CD14-positive monocyte (primary cell): ENCODE data around the gene EEFSEC. TPM values are rescaled to one million over a fixed set of nuclear protein-coding genes. Genes with fewer than 3 reads are reported as not detected.

ENCODE experiments used
- DNase-seq, 3 donors: peaks; one replicate each; pipeline ENCODE4 v3.0.0-alpha.2; 2011 to 2022
- H2AFZ ChIP-seq: 2 replicates; pipeline ENCODE4 v1.6.0; 2012; ENCODE audit warnings: mild to moderate bottlenecking, low read depth, low read length, inconsistent platforms; ENCODE audit not compliant: insufficient read depth, poor library complexity, severe bottlenecking
- H3K27ac ChIP-seq, 2 donors: 1 replicate in 1 of 2; 2 replicates in 1 of 2; pipeline ENCODE4 v1.5.1; 2012 to 2013; ENCODE audit warnings: low read length in 2 of 2, control low read depth in 1 of 2, inconsistent platforms in 1 of 2, low read depth in 1 of 2, mild to moderate bottlenecking in 1 of 2
- H3K27me3 ChIP-seq, 2 donors: one replicate each; pipeline versions ENCODE4 v1.6.0 to v1.6.1; 2011 to 2013; ENCODE audit warnings: low read length in 2 of 2; ENCODE audit not compliant: control insufficient read depth in 2 of 2, insufficient read depth in 2 of 2
- H3K36me3 ChIP-seq, 2 donors: replicated peaks in 1 of 2; 1 replicate in 1 of 2; 2 replicates in 1 of 2; pipeline versions ENCODE4 v1.5.1 to v1.6.1; 2012 to 2013; ENCODE audit warnings: low read length in 2 of 2, control low read depth in 1 of 2, inconsistent platforms in 1 of 2, mild to moderate bottlenecking in 1 of 2; ENCODE audit not compliant: insufficient read depth in 2 of 2, control insufficient read depth in 1 of 2
- H3K4me1 ChIP-seq, 2 donors: 1 replicate in 1 of 2; 2 replicates in 1 of 2; pipeline versions ENCODE4 v1.5.1 to v1.6.1; 2012 to 2013; ENCODE audit warnings: low read length in 2 of 2, control low read depth in 1 of 2, inconsistent platforms in 1 of 2, mild to moderate bottlenecking in 1 of 2, moderate library complexity in 1 of 2; ENCODE audit not compliant: insufficient read depth in 2 of 2, control insufficient read depth in 1 of 2
- H3K4me2 ChIP-seq: replicated peaks from 2 replicates; pipeline ENCODE3; 2012; ENCODE audit warnings: low read length, moderate library complexity, mild to moderate bottlenecking; ENCODE audit not compliant: poor library complexity, severe bottlenecking; ENCODE audit errors: extremely low read depth
- H3K4me3 ChIP-seq, 3 experiments: fragments of 200-600 bp in 1 of 3; sonication (generic) in 1 of 3; replicated peaks in 1 of 3; 1 replicate in 2 of 3; 2 replicates in 1 of 3; pipeline ENCODE4 v1.5.1; 2011 to 2013; ENCODE audit warnings: low read length in 3 of 3, mild to moderate bottlenecking in 3 of 3, control low read depth in 2 of 3, low read depth in 2 of 3, inconsistent platforms in 1 of 3, moderate library complexity in 1 of 3
- H3K79me2 ChIP-seq: 2 replicates; pipeline ENCODE4 v1.6.0; 2012; ENCODE audit warnings: mild to moderate bottlenecking, control low read depth, inconsistent platforms, low read length, moderate library complexity; ENCODE audit not compliant: insufficient read depth
- H3K9ac ChIP-seq: 2 replicates; pipeline ENCODE4 v1.6.0; 2017; ENCODE audit warnings: low read length, mild to moderate bottlenecking; ENCODE audit not compliant: insufficient read depth, poor library complexity, severe bottlenecking
- H3K9me3 ChIP-seq, 2 donors: replicated peaks in 1 of 2; 1 replicate in 1 of 2; 2 replicates in 1 of 2; pipeline versions ENCODE4 v1.5.1 to v1.6.1; 2012 to 2013; ENCODE audit warnings: low read length in 2 of 2, control low read depth in 1 of 2; ENCODE audit not compliant: control insufficient read depth in 1 of 2, insufficient read depth in 1 of 2
- H4K20me1 ChIP-seq: 2 replicates; pipeline ENCODE4 v1.6.0; 2012; ENCODE audit warnings: mild to moderate bottlenecking, low read length, control low read depth, moderate library complexity; ENCODE audit not compliant: insufficient read depth
- H3K27ac Mint-ChIP-seq, 7 donors: one replicate each; pipeline ENCODE4 v1.8.0; 2020; ENCODE audit warnings: mild to moderate bottlenecking in 7 of 7, mixed read lengths in 7 of 7, moderate library complexity in 6 of 7, inconsistent platforms in 2 of 7
- H3K27me3 Mint-ChIP-seq, 3 donors: one replicate each; pipeline ENCODE4 v1.8.0; 2021 to 2022; ENCODE audit warnings: low read depth in 3 of 3, mild to moderate bottlenecking in 3 of 3, mixed read lengths in 3 of 3, moderate library complexity in 3 of 3, inconsistent platforms in 1 of 3
- H3K36me3 Mint-ChIP-seq, 2 donors: one replicate each; pipeline ENCODE4 v1.8.0; 2020; ENCODE audit warnings: mixed read lengths in 2 of 2, inconsistent platforms in 1 of 2, mild to moderate bottlenecking in 1 of 2
- H3K4me1 Mint-ChIP-seq: one replicate; pipeline ENCODE4 v1.8.0; 2020; ENCODE audit warnings: mild to moderate bottlenecking, mixed read lengths
- H3K4me3 Mint-ChIP-seq, 2 donors: one replicate each; pipeline ENCODE4 v1.8.0; 2020; ENCODE audit warnings: mild to moderate bottlenecking in 2 of 2, mixed read lengths in 2 of 2, moderate library complexity in 1 of 2
- H3K9me3 Mint-ChIP-seq, 7 donors: one replicate each; pipeline ENCODE4 v1.8.0; 2020 to 2022; ENCODE audit warnings: mixed read lengths in 7 of 7, mild to moderate bottlenecking in 6 of 7, moderate library complexity in 6 of 7, inconsistent platforms in 2 of 7
- WGBS: methylation state at CpG from one replicate; pipeline ENCODE4 v1.1.5; 2013; ENCODE audit warnings: missing lambda C conversion rate; ENCODE audit not compliant: insufficient coverage; 5-methylcytosine and 5-hydroxymethylcytosine counted together
- intact Hi-C, 2 donors: fragments of 100-400 bp; cut with micrococcal nuclease; formaldehyde crosslinking; loops; one replicate each; pipeline versions ENCODE4 v1.15.0 to v1.15.1; 2023
- polyA plus RNA-seq, 3 donors: library from polyadenylated mRNA; depleted of rRNA in 1 of 3; unstranded in 2 of 3; stranded (reverse) in 1 of 3; fragments of 300-500 nt in 2 of 3; fragments of >200 nt in 1 of 3; fragmentation: Illumina TruSeq in 2 of 3; gene quantifications; 1 replicate in 2 of 3; 2 replicates in 1 of 3; pipeline ENCODE4 v1.2.3, GENCODE V29; 2012 to 2021
- TF ChIP-seq, protein P1 (sequence below): fragments of 200-600 bp; IDR thresholded peaks from one replicate; pipeline ENCODE4 v1.8.0; 2022; ENCODE audit warnings: antibody characterized with exemption, mild to moderate bottlenecking

Gene EEFSEC
- polyA plus RNA-seq, 3 donors, result 13.3 to 14.9 (median 14.9) TPM

DNA sequence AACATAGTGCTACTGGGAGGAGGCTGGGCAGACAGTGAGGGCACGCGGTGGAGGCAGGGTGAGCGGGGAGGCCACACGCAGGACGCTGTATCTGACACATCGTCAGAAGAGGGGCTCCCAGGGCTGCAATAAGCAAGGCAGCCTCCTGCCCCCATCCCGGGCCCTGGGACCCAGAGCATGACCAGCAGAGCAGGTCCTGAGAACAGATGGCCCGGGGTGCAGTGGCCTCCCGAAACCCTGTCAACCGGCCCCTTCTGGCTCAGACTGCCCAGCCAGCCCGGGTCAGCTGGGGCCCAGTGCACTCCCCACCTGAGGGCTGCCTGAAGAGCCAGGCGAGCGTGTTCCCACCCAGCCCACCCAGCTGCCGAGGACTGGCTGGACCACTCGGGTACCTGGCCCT lies 276.0 kb downstream of the EEFSEC start:
- H3K36me3 Mint-ChIP-seq, result no peaks in the 10 kb centered on the region
- no peak overlapping the region for H3K4me3 ChIP-seq
- H2AFZ ChIP-seq, result no peak overlapping the region
- peaks cover 40 to 57% (median 51%) of the 10 kb centered on the region in 3 donors for H3K27me3 Mint-ChIP-seq
- H3K4me3 Mint-ChIP-seq, result no peak overlapping the region
- TF ChIP-seq, protein P1, sequence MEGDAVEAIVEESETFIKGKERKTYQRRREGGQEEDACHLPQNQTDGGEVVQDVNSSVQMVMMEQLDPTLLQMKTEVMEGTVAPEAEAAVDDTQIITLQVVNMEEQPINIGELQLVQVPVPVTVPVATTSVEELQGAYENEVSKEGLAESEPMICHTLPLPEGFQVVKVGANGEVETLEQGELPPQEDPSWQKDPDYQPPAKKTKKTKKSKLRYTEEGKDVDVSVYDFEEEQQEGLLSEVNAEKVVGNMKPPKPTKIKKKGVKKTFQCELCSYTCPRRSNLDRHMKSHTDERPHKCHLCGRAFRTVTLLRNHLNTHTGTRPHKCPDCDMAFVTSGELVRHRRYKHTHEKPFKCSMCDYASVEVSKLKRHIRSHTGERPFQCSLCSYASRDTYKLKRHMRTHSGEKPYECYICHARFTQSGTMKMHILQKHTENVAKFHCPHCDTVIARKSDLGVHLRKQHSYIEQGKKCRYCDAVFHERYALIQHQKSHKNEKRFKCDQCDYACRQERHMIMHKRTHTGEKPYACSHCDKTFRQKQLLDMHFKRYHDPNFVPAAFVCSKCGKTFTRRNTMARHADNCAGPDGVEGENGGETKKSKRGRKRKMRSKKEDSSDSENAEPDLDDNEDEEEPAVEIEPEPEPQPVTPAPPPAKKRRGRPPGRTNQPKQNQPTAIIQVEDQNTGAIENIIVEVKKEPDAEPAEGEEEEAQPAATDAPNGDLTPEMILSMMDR, result no peak
- H3K79me2 ChIP-seq, result no peaks in the 10 kb centered on the region
- H4K20me1 ChIP-seq, result no peaks in the 10 kb centered on the region
- H3K27ac Mint-ChIP-seq, result no peak overlapping the region
- no peak overlapping the region for H3K27ac ChIP-seq
- no peak for DNase-seq
- H3K9ac ChIP-seq, result no peak overlapping the region
- H3K36me3 ChIP-seq, result no peaks in the 10 kb centered on the region
- intact Hi-C loops, result loop anchor here in 1 of 2 donors (5.0 kb wide), 1 partner anchor 153 kb away; no protein-coding TSS in a partner anchor
- WGBS, result 97% methylated on average over 12 of the region's 15 CpGs
- peaks cover 17 to 48% of the 10 kb centered on the region in 2 donors for H3K27me3 ChIP-seq
- peaks cover 7 to 19% of the 10 kb centered on the region in 2 donors for H3K4me1 ChIP-seq
- H3K4me2 ChIP-seq, result no peak overlapping the region
- peaks cover 0 to 5% of the 10 kb centered on the region in 2 donors for H3K9me3 ChIP-seq
- peaks cover 0 to 7% (median 3%) of the 10 kb centered on the region in 7 donors for H3K9me3 Mint-ChIP-seq
- peaks cover 6% of the 10 kb centered on the region for H3K4me1 Mint-ChIP-seq

DNA sequence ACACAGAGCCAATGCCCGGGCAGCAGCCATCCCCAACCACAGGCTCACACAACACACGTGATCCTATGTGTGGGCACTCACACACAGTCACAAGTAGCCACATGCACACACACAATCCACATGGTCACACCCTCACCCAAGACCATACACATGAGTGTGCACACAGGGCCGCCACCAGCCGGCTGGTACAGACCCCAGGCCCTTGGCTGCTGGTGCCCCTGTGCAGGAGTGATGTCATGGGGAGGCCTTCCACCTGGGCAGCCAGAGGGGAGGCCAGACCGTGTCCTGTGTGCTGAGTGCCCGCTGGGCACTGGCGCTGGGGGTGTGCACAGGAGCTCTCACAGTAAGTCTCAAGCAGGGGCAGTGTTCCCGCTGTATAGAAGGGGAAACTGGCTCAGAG lies 276.5 kb downstream of the EEFSEC start:
- Histone ChIP-seq H4K20me1 (no peaks in the 10 kb centered on the region), H3K9ac (no peak overlapping the region), H3K4me1 (peaks cover 7 to 19% of the 10 kb centered on the region in 2 donors), H3K4me2 (no peak overlapping the region), H3K4me3 (no peak overlapping the region), H2AFZ (no peak overlapping the region), H3K27ac (no peak overlapping the region), H3K9me3 (peaks cover 0 to 5% of the 10 kb centered on the region in 2 donors), H3K36me3 (no peaks in the 10 kb centered on the region), H3K27me3 (peaks cover 17 to 52% of the 10 kb centered on the region in 2 donors), H3K79me2 (no peaks in the 10 kb centered on the region)
- peak overlapping the region in 2 of 7 donors; percentile 22 to 55 for H3K27ac Mint-ChIP-seq
- H3K36me3 Mint-ChIP-seq, result no peaks in the 10 kb centered on the region
- DNase-seq, result no peak
- peaks cover 6% of the 10 kb centered on the region for H3K4me1 Mint-ChIP-seq
- peaks cover 0 to 7% (median 3%) of the 10 kb centered on the region in 7 donors for H3K9me3 Mint-ChIP-seq
- TF ChIP-seq, protein P1, result no peak
- intact Hi-C loops, result loop anchor here (5.0 kb wide), 2 partner anchors 63 to 153 kb away; partner anchors contain the start of gene GATA2 (in 1 of the 2)
- H3K4me3 Mint-ChIP-seq, result no peak overlapping the region
- 94% methylated on average over 6 of the region's 8 CpGs for WGBS
- peaks cover 43 to 58% (median 48%) of the 10 kb centered on the region in 3 donors for H3K27me3 Mint-ChIP-seq
